OCI-LY1 (cell line): ENCODE data around the gene PGA4.

Experiments used
- H2AFZ ChIP-seq: fragments of 200-600 bp; sonication (generic), shearing (Covaris generic); 2 replicates; pipeline ENCODE4 v1.6.0; 2014; ENCODE audit warnings: antibody characterized with exemption, mild to moderate bottlenecking, low read length
- H3F3A ChIP-seq: fragments of 200-600 bp; sonication (generic), shearing (Covaris generic); 2 replicates; pipeline ENCODE4 v1.6.0; 2014; ENCODE audit warnings: mild to moderate bottlenecking, antibody characterized with exemption, low read length, moderate library complexity; ENCODE audit not compliant: insufficient read depth
- H3K27ac ChIP-seq: fragments of 200-600 bp; sonication (generic); 2 replicates; pipeline ENCODE4 v1.5.1; 2014; ENCODE audit warnings: low read length, mixed run types, mild to moderate bottlenecking, low read depth; ENCODE audit not compliant: poor library complexity, severe bottlenecking
- H3K27me3 ChIP-seq: fragments of 200-600 bp; sonication (generic); 2 replicates; pipeline ENCODE4 v1.6.0; 2014; ENCODE audit warnings: antibody characterized with exemption, mild to moderate bottlenecking, low read length, moderate library complexity; ENCODE audit not compliant: insufficient read depth
- H3K36me3 ChIP-seq: fragments of 200-600 bp; sonication (generic); 2 replicates; pipeline ENCODE4 v1.6.1; 2014; ENCODE audit warnings: mild to moderate bottlenecking, antibody characterized with exemption, low read length, moderate library complexity, mixed read lengths; ENCODE audit not compliant: insufficient read depth
- H3K4me1 ChIP-seq: fragments of 200-600 bp; sonication (generic); 2 replicates; pipeline ENCODE4 v1.5.1; 2014; ENCODE audit warnings: mild to moderate bottlenecking, low read length, moderate library complexity; ENCODE audit not compliant: insufficient read depth, severe bottlenecking
- H3K4me2 ChIP-seq: fragments of 200-600 bp; sonication (generic), shearing (Covaris generic); 2 replicates; pipeline ENCODE4 v1.6.1; 2014; ENCODE audit warnings: low read length
- H3K4me3 ChIP-seq: fragments of 200-600 bp; sonication (generic); 2 replicates; pipeline ENCODE4 v1.5.1; 2014; ENCODE audit warnings: low read length, low read depth, mild to moderate bottlenecking, mixed read lengths; ENCODE audit not compliant: poor library complexity, severe bottlenecking
- H3K79me2 ChIP-seq: fragments of 200-600 bp; shearing (Covaris generic); 2 replicates; pipeline ENCODE4 v1.6.1; 2016; ENCODE audit warnings: mixed run types, low read length, mixed read lengths; ENCODE audit not compliant: insufficient read depth
- H3K9ac ChIP-seq: fragments of 200-600 bp; sonication (generic), shearing (Covaris generic); 2 replicates; pipeline ENCODE4 v1.6.1; 2014; ENCODE audit warnings: mild to moderate bottlenecking, low read length, mixed read lengths
- H3K9me2 ChIP-seq: fragments of 200-600 bp; sonication (generic), shearing (Covaris generic); 2 replicates; pipeline ENCODE4 v1.6.1; 2014; ENCODE audit warnings: low read depth, mild to moderate bottlenecking, low read length, mixed read lengths
- H3K9me3 ChIP-seq: fragments of 200-600 bp; shearing (Covaris generic); 2 replicates; pipeline ENCODE4 v1.6.1; 2014; ENCODE audit warnings: low read length, mixed read lengths
- H4K20me1 ChIP-seq: fragments of 200-600 bp; sonication (generic), shearing (Covaris generic); 2 replicates; pipeline ENCODE4 v1.6.0; 2016; ENCODE audit warnings: mild to moderate bottlenecking, low read length; ENCODE audit not compliant: insufficient read depth
- CTCF ChIP-seq: fragments of 200-600 bp; sonication (generic), shearing (Covaris generic); IDR thresholded peaks from 2 replicates; pipeline ENCODE4 v1.5.1; 2017; ENCODE audit warnings: mild to moderate bottlenecking, antibody characterized with exemption, low read length, moderate library complexity, mixed read lengths
- EZH2 ChIP-seq: fragments of 200-600 bp; sonication (generic), shearing (Covaris generic); IDR thresholded peaks from 2 replicates; pipeline ENCODE4 v1.8.0; 2017; ENCODE audit warnings: borderline replicate concordance, mixed run types, mild to moderate bottlenecking, antibody characterized with exemption, low read length, moderate library complexity, mixed read lengths

The PGA4 gene

GRCh38 chr11:61277186-61278000 lies 55.2 kb downstream of the PGA4 start:
- Histone ChIP-seq H3K9me2 (no peaks in the 10 kb centered on the region), H3F3A (no peaks in the 10 kb centered on the region), H3K27ac (no peak overlapping the region), H3K9ac (no peak overlapping the region), H3K4me3 (no peak overlapping the region), H2AFZ (no peak overlapping the region), H3K4me1 (no peaks in the 10 kb centered on the region), H4K20me1 (no peaks in the 10 kb centered on the region), H3K9me3 (no peaks in the 10 kb centered on the region), H3K36me3 (no peaks in the 10 kb centered on the region; the same call in 1 of the 2 replicates), H3K27me3 (no peaks in the 10 kb centered on the region), H3K79me2 (no peaks in the 10 kb centered on the region), H3K4me2 (no peak overlapping the region)
- TF ChIP-seq EZH2 (no peak), CTCF (no peak)

DNA sequence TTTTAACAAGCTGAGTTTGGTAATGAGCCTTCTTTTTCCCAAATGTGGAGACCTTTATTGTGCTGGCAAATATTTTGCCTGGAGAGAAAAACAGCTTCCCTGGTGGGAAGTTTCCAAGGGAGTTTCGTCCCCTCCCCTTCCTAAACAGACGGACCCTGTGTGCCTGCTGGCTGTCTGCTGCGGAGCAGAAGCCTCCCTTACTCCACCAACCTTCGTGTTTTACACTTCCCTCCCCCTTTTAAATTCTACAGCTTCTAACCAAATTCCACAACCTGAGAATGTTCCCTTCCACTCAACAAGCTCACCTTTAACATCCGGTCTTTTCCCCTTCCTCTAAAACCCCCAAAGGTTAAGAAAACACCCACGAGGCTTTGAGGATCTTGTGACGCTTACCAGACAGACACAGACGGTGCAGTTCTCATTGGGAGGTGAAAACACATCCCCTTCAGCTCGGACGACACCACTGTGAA lies 55.9 kb downstream of the PGA4 start:
- Histone ChIP-seq H3K9ac (no peak overlapping the region), H3K36me3 (no peaks in the 10 kb centered on the region; the same call in 1 of the 2 replicates), H3K4me3 (no peak overlapping the region), H3K4me2 (no peak overlapping the region), H3K9me3 (no peaks in the 10 kb centered on the region), H4K20me1 (no peaks in the 10 kb centered on the region), H3K4me1 (no peaks in the 10 kb centered on the region), H3K27ac (no peak overlapping the region), H3F3A (no peaks in the 10 kb centered on the region), H2AFZ (no peak overlapping the region), H3K9me2 (no peaks in the 10 kb centered on the region), H3K79me2 (no peaks in the 10 kb centered on the region), H3K27me3 (no peaks in the 10 kb centered on the region)
- TF ChIP-seq CTCF (no peak), EZH2 (no peak)

GRCh38 chr11:61279934-61280659 lies 58.0 kb downstream of the PGA4 start:
- Histone ChIP-seq H2AFZ (no peak overlapping the region), H3K9me2 (no peaks in the 10 kb centered on the region), H3K9ac (no peak overlapping the region), H3K4me1 (no peaks in the 10 kb centered on the region), H3K4me2 (no peak overlapping the region), H4K20me1 (no peaks in the 10 kb centered on the region), H3K27me3 (no peaks in the 10 kb centered on the region), H3K27ac (no peak overlapping the region), H3K9me3 (no peaks in the 10 kb centered on the region), H3K79me2 (no peaks in the 10 kb centered on the region), H3K4me3 (no peak overlapping the region), H3F3A (no peaks in the 10 kb centered on the region), H3K36me3 (no peaks in the 10 kb centered on the region; the same call in 1 of the 2 replicates)
- TF ChIP-seq CTCF (no peak; the same call in 1 of the 2 replicates), EZH2 (no peak)
